Body of pancreas (tissue), 4 donors: ENCODE measurements around the gene GPR35.

ENCODE experiments used
- CTCF ChIP-seq, 7 experiments: fragments of 450-650 bp in 4 of 7; fragments of 200-600 bp in 3 of 7; sonication (generic) in 3 of 7; IDR thresholded peaks; one replicate each; pipeline ENCODE4 v1.5.1; 2016 to 2019; ENCODE audit warnings: antibody characterized with exemption in 7 of 7
- POLR2A ChIP-seq, 3 donors: fragments of 450-650 bp; IDR thresholded peaks; one replicate each; pipeline ENCODE4 v1.6.1; 2016; ENCODE audit warnings: antibody characterized with exemption in 3 of 3, mild to moderate bottlenecking in 2 of 3

- TF ChIP-seq CTCF (IDR thresholded peaks at IDR 0.05) (no peak), POLR2A (IDR thresholded peaks at IDR 0.05) (no peak)
These were observed 3.2 kb upstream of the GPR35 start for GRCh38 chr2:240622060-240622411.
